ENCODE results near the gene F13B.
"Not testable (repeated sequence)": the region's sequence is repeated elsewhere in the genome, so short reads cannot be mapped to it uniquely, and the experiment has no call there.

F13B gene, protein sequence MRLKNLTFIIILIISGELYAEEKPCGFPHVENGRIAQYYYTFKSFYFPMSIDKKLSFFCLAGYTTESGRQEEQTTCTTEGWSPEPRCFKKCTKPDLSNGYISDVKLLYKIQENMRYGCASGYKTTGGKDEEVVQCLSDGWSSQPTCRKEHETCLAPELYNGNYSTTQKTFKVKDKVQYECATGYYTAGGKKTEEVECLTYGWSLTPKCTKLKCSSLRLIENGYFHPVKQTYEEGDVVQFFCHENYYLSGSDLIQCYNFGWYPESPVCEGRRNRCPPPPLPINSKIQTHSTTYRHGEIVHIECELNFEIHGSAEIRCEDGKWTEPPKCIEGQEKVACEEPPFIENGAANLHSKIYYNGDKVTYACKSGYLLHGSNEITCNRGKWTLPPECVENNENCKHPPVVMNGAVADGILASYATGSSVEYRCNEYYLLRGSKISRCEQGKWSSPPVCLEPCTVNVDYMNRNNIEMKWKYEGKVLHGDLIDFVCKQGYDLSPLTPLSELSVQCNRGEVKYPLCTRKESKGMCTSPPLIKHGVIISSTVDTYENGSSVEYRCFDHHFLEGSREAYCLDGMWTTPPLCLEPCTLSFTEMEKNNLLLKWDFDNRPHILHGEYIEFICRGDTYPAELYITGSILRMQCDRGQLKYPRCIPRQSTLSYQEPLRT

DNA sequence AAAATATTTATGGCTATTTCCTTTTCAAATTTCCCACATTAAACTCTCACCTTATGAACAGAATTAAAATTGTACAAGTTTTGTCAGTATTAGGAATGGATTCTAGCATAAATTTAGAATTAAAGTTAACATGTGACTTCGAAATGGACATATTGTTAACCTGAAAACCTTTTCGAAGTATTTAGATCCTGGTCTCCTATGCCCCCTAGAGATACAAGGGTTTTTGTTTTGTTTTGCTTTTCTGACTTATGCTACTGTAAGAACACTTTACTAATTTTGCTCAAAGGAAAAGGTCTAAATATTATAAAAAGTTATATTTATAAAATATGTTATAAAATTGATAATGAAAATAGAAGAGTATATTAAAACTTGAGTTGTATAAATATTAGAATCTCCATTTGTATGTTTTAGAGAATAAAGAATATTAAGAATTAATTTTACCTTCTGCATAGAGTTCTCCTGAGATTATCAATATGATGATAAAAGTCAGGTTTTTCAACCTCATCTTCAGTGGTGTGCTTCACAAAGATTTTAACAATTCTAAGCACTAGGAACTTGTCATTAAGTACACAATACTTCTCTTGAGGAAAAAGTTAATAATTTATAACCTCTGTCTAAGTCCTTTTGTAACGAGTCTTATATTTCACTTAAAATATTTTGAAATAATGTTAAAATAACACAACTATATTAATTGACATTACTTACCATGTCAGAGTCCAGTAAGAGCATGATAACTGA, at the start of gene F13B:
Gene F13B (minus strand): TSS at position 542 of the 738 bp plus-strand sequence. CDS start 37 bp downstream, at position 505.
- DNase-seq (ENCODE audit: low read depth in 1 of 2, low spot score in 1 of 2) = no peak

DNA sequence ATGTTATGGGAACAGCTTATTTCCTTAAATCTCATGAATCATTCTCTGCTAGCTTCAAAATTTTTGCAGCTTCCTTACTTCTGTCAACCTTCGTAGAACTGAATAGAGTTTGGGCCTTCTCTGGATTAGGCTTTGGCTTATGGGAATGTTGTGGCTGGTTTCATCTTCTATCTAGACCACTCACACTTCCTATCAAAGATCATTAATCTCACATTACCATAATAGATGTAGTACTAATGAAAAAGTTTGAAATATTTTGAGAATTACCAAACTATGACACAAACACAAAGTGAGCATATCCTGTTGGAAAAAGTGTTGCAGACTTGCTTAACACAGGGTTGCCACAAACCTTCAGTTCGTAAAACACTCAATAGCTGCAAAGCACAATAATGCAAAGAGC, 49.1 kb upstream of the F13B start:
- DNase-seq (ENCODE audit: low read depth in 1 of 2, low spot score in 1 of 2) = no peak

GRCh38 chr1:197106869-197107268, 39.8 kb upstream of the F13B start:
- no peak for DNase-seq (ENCODE audit: low read depth in 1 of 2, low spot score in 1 of 2)

DNA sequence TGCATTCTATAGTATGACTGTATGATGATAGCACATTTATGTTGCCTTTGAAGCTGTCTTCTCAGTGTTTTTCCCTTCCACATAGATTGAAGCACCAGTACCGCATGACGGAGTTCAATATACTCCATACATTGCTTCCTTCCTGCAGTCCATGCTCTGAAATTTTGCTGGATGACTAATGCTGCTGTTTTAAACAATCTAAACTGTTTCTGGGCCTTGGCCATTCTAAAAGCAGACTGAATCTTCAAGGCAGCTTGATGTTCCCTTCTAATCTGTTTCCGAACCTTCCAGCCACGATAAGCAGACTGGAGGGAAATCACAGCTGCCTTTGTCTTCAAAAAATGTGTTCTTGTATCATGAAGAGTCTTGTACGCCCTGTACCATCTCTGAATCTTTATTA, 36.2 kb upstream of the F13B start:
- DNase-seq (ENCODE audit: low read depth in 1 of 2, low spot score in 1 of 2) = no peak

- no peak for DNase-seq (ENCODE audit: low read depth in 1 of 2, low spot score in 1 of 2)
Measured at GRCh38 chr1:197101978-197102377, 34.9 kb upstream of the F13B start.

DNA sequence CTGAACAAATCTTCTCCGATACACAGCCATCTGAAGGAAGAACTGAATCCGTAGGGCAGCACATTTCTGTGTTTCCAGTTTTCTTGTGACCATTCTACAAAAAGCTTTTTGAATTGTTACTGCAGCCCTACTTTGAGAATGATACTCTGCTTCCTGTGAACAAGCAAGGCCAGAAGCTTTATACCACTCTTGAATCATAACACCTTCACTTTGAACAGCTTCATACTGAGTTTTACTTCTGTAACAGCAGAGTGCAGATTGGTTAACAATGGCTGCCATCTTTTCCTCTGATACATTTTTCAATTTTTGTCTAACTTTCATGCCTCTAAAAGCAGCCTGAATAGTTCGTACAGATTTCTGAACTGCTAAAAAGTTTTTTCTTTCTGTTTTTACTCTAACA, 33.6 kb upstream of the F13B start:
- DNase-seq (ENCODE audit: low read depth in 1 of 2, low spot score in 1 of 2) = no peak

DNA sequence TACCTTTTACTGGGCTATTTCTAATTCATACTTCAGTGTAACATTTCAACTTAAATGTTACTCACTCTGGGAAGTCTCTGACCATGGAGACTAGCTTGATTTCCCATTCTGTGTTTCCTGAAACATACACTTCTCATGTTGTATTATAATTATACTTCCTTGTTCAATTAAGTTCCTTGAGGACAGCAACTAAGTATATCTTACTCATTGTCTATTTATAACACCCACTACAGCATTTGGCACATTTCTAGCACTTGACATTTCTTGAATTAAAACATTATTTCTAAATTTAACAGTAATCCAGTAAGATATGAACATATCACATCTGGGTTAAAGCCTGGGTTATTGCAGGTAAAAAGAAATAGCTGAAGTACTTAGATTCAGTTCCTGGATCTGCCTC, 32.4 kb upstream of the F13B start:
- DNase-seq (ENCODE audit: low read depth in 1 of 2, low spot score in 1 of 2) = no peak

GRCh38 chr1:197096971-197097370, 29.9 kb upstream of the F13B start:
- not testable (repeated sequence) for DNase-seq (ENCODE audit: low read depth in 1 of 2, low spot score in 1 of 2)

DNA sequence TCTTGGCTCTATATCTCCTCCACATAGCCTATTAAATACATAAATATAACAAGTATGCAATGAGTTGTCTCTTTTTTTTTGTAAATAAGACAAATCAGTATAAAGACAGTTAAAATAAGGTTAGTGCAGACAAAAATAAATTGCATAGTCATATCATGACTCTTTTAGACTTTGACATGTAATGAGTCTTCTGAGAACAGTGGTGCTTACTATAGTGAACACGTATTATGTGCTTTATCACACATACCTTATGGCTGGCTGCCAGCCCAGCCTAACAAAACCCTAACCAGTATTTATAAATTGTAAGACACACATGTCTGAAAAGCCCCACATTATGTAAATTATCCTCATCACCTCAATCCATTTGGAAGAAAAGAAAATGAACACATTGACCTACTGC, 29.1 kb upstream of the F13B start:
- no peak for DNase-seq (ENCODE audit: low read depth in 1 of 2, low spot score in 1 of 2)

DNA sequence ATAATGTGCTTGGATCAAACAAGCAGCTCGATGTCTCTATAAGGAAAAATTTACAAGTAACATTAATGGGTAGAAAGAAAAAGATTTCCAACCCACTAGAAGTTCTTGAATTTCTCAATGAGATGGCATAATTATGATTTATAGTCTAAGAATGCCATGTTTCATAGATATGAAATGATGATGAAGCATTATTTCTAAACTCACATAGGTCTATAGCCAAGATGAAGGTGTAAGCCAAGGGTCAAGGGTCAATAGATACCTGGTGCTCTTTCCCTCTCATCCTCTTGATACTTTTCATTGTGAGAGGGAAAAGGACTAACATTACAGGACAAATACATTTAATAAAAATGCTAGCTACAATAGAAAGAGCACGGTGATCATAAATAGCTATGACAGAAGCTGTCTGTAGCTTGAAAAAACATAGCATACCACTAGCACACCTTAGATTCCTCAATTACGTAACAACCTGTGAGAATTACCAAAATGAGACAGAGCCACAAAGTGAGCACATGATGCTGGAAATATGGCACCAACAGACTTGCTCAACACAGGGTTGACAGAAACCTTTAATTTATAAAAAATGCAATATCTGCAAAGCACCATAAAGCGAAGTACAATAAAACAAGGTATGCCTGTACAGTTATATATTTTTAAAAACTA, 26.3 kb upstream of the F13B start:
- DNase-seq (ENCODE audit: low read depth in 1 of 2, low spot score in 1 of 2) = no peak

- DNase-seq (ENCODE audit: low read depth in 1 of 2, low spot score in 1 of 2) = no peak
Measured at GRCh38 chr1:197092491-197093023, 25.5 kb upstream of the F13B start.

DNA sequence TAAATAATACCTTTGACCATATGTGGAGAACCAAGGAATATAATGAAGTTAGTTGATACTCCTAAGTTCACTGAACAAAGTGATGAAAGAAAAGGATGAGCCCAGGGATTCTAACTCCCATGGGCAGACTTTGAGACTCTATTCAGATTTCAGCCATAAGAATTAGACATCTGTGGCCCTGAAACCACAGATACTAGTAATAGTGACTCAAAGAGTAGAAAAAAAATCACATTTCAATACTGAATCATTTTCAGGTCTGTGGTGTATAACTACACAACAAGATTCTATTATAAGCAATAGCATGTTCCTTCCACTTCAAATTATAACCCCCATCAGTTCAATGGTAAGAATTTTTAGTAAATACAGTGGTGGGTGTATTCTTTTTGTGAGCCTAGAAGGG, 16.4 kb upstream of the F13B start:
- DNase-seq (ENCODE audit: low read depth in 1 of 2, low spot score in 1 of 2) = no peak

GRCh38 chr1:197081117-197081753, 14.2 kb upstream of the F13B start:
- no peak for DNase-seq (ENCODE audit: low read depth in 1 of 2, low spot score in 1 of 2)

GRCh38 chr1:197080323-197080722, 13.3 kb upstream of the F13B start:
- no peak for DNase-seq (ENCODE audit: low read depth in 1 of 2, low spot score in 1 of 2)

- DNase-seq (ENCODE audit: low read depth in 1 of 2, low spot score in 1 of 2) = no peak
Measured at GRCh38 chr1:197076585-197076984, 9.5 kb upstream of the F13B start.

GRCh38 chr1:197073978-197074377, 6.9 kb upstream of the F13B start:
- DNase-seq (ENCODE audit: low read depth in 1 of 2, low spot score in 1 of 2) = no peak

GRCh38 chr1:197067457-197067818, 378 bp upstream of the F13B start:
- no peak for DNase-seq (ENCODE audit: low read depth in 1 of 2, low spot score in 1 of 2)

DNA sequence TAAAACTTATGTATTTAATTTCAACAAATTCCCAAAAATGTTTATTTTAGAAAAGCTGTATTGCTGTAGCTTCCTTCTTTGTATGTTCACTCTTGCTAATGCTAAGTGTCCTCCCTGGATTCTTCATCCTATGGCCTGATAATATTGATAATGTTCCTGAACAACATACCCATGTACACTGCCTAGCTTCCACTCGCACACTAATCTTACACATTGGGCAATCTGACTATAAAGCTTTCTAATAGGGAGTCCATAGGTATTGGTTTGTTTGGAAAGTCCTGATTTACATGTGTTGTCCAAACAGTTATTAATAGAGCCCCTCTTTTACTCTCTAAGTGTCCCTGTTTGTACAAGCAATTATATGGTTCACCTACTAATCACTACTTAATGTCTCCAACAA, 783 bp downstream of the F13B start:
- no peak for DNase-seq (ENCODE audit: low read depth in 1 of 2, low spot score in 1 of 2)

GRCh38 chr1:197065559-197065958, 1.5 kb downstream of the F13B start:
- no peak for DNase-seq (ENCODE audit: low read depth in 1 of 2, low spot score in 1 of 2)

DNA sequence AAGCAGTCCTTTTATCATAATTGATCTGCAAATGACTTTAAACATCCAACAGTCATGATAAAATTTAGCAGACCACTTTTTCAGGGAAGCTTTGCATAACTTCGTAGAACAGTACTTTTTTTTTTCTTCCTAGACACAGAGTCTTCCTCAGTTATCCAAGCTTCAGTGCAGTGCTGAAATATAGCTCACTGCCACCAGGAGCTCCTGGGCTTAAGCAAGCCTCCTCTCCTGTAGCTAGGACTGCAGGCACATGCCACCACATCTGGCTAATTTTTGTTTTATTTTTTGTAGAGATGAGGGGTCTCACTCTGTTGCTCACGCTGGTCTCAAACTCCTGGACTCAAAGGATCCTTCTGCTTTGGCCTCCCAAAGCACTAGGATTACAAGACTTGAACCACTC, 3.8 kb downstream of the F13B start:
- no peak for DNase-seq (ENCODE audit: low read depth in 1 of 2, low spot score in 1 of 2)

DNA sequence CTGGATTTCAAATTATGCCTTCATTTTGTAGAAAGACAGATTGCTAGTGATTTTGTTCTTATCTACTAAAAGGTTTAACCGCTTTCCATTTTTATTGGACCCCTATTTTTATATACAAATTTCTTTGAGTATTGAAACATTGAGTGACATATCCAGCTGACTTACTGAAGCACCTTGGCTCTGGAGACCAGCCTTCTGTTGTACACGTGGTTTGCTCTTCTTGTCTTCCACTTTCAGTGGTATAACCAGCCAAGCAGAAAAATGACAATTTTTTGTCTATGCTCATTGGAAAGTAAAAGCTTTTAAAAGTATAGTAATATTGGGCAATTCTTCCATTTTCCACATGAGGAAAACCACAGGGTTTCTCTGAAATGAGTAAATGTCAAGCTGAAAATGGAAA, 4.4 kb downstream of the F13B start:
- DNase-seq (ENCODE audit: low read depth in 1 of 2, low spot score in 1 of 2) = no peak

All from stimulated activated CD4-positive, alpha-beta T cell treated with anti-CD3 and anti-CD28 coated beads, Interleukin-15, amount 100 ng/mL, for 1 hour (primary cell).